Lung (tissue), 12 donors: ENCODE data around the gene GBE1. TPM values are rescaled to one million over a fixed set of nuclear protein-coding genes. Genes with fewer than 3 reads are reported as not detected.
A peak's percentile ranks its signal among the peaks of the same experiment; 100 is the strongest.

Experiments used
- ATAC-seq: fragments of 200-7000 bp; cut with Tn5 transposase; one replicate; pipeline ENCODE4 v1.9.1; 2020; ENCODE audit warnings: moderate number of reproducible peaks; ENCODE audit not compliant: insufficient read depth, low FRiP score
- DNase-seq, 3 donors: peaks; one replicate each; pipeline ENCODE4 v3.0.0-alpha.2; 2013 to 2017
- H3K27ac ChIP-seq, 2 donors: one replicate each; pipeline ENCODE4 v1.5.1; 2013; ENCODE audit warnings: mild to moderate bottlenecking in 2 of 2, moderate library complexity in 2 of 2, control low read depth in 1 of 2, inconsistent platforms in 1 of 2, low read depth in 1 of 2, low read length in 1 of 2
- H3K27me3 ChIP-seq, 3 donors: one replicate each; pipeline ENCODE4 v1.5.1; 2013; ENCODE audit warnings: low read length in 2 of 3; ENCODE audit not compliant: control insufficient read depth in 3 of 3, insufficient read depth in 3 of 3
- H3K36me3 ChIP-seq, 4 donors: one replicate each; pipeline ENCODE4 v1.5.1; 2013; ENCODE audit warnings: low read length in 4 of 4, mild to moderate bottlenecking in 1 of 4, moderate library complexity in 1 of 4; ENCODE audit not compliant: control insufficient read depth in 4 of 4, insufficient read depth in 4 of 4
- H3K4me1 ChIP-seq, 5 donors: one replicate each; pipeline ENCODE4 v1.5.1; 2013; ENCODE audit warnings: low read length in 5 of 5, mild to moderate bottlenecking in 2 of 5, moderate library complexity in 1 of 5; ENCODE audit not compliant: control insufficient read depth in 5 of 5, insufficient read depth in 5 of 5
- H3K4me3 ChIP-seq: one replicate; pipeline ENCODE4 v1.5.1; 2013; ENCODE audit warnings: mild to moderate bottlenecking, control low read depth, moderate library complexity
- H3K9ac ChIP-seq, 2 donors: one replicate each; pipeline ENCODE4 v1.5.1; 2013; ENCODE audit warnings: low read length in 2 of 2, control low read depth in 1 of 2; ENCODE audit not compliant: insufficient read depth in 1 of 2
- H3K9me3 ChIP-seq, 4 donors: one replicate each; pipeline ENCODE4 v1.5.1; 2013; ENCODE audit warnings: low read length in 3 of 4, mild to moderate bottlenecking in 1 of 4, moderate library complexity in 1 of 4; ENCODE audit not compliant: control insufficient read depth in 4 of 4, insufficient read depth in 3 of 4
- WGBS, 2 donors: extraction: QIAGEN DNeasy Blood & Tissue Kit; methylation state at CpG; one replicate each; pipeline ENCODE4 v1.1.7; 2013; 5-methylcytosine and 5-hydroxymethylcytosine counted together
- polyA plus RNA-seq, 2 donors: library from polyadenylated mRNA; stranded (reverse); fragments of 200-250 nt; gene quantifications; one replicate each; pipeline ENCODE4 v1.2.1, GENCODE V29; 2013
- total RNA-seq, 2 donors: library from RNA; depleted of rRNA in 1 of 2; stranded (reverse); fragments of >200 nt in 1 of 2; gene quantifications; one replicate each; pipeline ENCODE4 v1.2.1, GENCODE V29; 2014 to 2021
- TF ChIP-seq, protein P1 (sequence below): IDR thresholded peaks from 2 replicates; pipeline ENCODE4 v1.5.1; 2012; ENCODE audit warnings: mild to moderate bottlenecking; ENCODE audit errors: control extremely low read depth, extremely low read depth
- donor health status: control.
- donor health status: control.
- donor health status: Bipolar disorder and iron deficiency.
- donor health status: healthy.
- donor health status: DM: yes; HTN: yes; CAD: no.

GBE1 gene
- total and polyA plus RNA-seq, 4 donors: 10.5 to 39.1 (median 31.6) TPM

DNA sequence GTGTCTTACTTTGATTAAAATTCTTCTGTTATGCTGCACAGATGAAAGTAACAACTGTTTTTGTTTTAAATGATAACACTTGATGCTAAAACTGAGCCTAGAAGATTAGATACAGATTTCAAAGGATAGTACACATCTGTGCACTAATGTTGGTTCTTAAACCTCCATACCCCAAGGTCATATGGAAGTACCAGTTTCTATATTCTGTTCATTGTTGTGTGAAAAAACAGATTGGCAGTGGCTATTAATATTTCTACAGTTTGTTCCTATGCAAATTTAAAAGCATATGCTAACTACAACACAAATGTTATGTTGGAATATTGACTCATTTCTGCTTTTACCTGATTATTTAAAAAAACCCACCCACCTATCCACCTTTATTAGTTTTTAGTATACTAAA, 32.0 kb upstream of the GBE1 start:
- Histone ChIP-seq H3K4me3 (no peak overlapping the region), H3K27ac (no peak overlapping the region)

DNA sequence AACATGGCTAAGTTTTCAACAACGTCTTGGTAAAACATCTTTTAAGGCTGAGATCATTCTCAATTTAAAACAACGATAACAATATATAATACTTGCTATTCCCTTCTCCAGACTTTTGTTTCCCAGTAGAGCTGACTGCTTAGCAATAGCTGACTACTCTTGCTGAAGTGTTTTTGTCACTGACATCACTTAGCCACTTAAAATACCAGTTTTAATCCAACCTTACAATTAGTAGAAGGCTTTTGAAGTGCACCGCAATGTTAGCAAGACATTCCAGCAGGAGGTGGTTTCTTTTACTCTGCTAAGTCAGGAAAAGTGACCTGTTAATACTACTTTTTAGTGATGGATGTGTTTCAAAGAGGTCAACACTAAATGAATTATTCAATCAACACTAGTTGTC, 28.7 kb upstream of the GBE1 start:
- H3K4me3 ChIP-seq: no peak overlapping the region
- no peaks in the 10 kb centered on the region for H3K9me3 ChIP-seq
- TF ChIP-seq, protein P1, sequence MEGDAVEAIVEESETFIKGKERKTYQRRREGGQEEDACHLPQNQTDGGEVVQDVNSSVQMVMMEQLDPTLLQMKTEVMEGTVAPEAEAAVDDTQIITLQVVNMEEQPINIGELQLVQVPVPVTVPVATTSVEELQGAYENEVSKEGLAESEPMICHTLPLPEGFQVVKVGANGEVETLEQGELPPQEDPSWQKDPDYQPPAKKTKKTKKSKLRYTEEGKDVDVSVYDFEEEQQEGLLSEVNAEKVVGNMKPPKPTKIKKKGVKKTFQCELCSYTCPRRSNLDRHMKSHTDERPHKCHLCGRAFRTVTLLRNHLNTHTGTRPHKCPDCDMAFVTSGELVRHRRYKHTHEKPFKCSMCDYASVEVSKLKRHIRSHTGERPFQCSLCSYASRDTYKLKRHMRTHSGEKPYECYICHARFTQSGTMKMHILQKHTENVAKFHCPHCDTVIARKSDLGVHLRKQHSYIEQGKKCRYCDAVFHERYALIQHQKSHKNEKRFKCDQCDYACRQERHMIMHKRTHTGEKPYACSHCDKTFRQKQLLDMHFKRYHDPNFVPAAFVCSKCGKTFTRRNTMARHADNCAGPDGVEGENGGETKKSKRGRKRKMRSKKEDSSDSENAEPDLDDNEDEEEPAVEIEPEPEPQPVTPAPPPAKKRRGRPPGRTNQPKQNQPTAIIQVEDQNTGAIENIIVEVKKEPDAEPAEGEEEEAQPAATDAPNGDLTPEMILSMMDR: no peak
- H3K4me1 ChIP-seq: peaks cover 0 to 9% (median 3%) of the 10 kb centered on the region in 5 donors
- DNase-seq (peak in 2 of 3 donors; percentile 25 to 46), ATAC-seq (no peak)
- H3K27ac ChIP-seq: peak overlapping the region in 1 of 2 donors; percentile 33
- H3K36me3 ChIP-seq: no peaks in the 10 kb centered on the region
- H3K9ac ChIP-seq: no peak overlapping the region
- no peaks in the 10 kb centered on the region for H3K27me3 ChIP-seq
- WGBS, 2 donors: 39 to 50% methylated on average over 3 of the region's 3 CpGs

More for the DNA sequence above, 32.0 kb upstream of the GBE1 start:
- Histone ChIP-seq H3K27me3 (no peaks in the 10 kb centered on the region), H3K9ac (no peak overlapping the region), H3K4me1 (peaks cover 0 to 8% (median 3%) of the 10 kb centered on the region in 5 donors), H3K36me3 (no peaks in the 10 kb centered on the region), H3K9me3 (no peaks in the 10 kb centered on the region)
- ATAC-seq: no peak
- no peak for DNase-seq
- TF ChIP-seq, protein P1: no peak

DNA sequence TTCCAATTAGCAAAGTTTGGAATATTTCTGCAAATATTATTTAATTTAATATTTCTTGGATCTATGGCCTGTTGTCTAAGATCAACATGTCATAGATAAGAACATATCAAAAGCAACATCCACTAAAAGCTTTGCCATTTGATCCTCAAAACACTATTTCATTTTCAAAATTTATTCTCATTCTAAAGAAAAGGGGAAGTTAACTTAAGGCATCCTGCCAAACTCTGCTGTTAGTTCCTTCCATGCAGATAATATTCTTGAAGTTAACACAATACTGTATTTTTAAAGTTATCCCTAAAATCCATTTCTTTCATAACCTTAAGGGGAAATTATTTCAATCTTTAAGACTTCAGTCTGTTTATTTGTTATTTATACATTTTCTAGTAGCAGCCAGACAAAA, 28.2 kb upstream of the GBE1 start:
- Histone ChIP-seq H3K9me3 (no peaks in the 10 kb centered on the region), H3K4me1 (peaks cover 0 to 9% (median 3%) of the 10 kb centered on the region in 5 donors), H3K4me3 (no peak overlapping the region), H3K27ac (peak overlapping the region in 1 of 2 donors; percentile 33), H3K9ac (no peak overlapping the region), H3K27me3 (no peaks in the 10 kb centered on the region), H3K36me3 (no peaks in the 10 kb centered on the region)
- TF ChIP-seq, protein P1: no peak
- DNase-seq (peak in 1 of 3 donors; percentile 45), ATAC-seq (no peak)

DNA sequence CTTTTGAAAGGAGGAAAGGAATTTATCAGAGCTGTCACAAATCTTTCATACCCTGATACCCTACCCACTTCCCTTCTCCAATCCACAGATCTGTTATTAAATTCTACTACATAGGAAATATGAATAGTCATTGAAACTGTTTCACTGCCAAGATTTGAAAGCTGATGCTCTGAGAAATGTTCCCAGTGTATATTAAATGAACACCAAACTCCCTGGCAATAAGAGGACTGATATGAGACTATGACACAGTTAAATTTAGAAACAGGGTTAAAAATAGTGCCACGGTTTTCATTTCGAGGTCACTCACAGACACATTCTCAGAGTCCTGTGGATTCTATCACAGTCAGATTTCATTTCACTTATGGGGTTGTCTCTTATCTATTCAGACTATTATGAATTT, 27.2 kb upstream of the GBE1 start:
- peaks cover 0 to 9% (median 3%) of the 10 kb centered on the region in 5 donors for H3K4me1 ChIP-seq
- peak overlapping the region in 1 of 2 donors; percentile 45 for H3K27ac ChIP-seq
- H3K9me3 ChIP-seq: no peaks in the 10 kb centered on the region
- H3K9ac ChIP-seq: no peak overlapping the region
- H3K27me3 ChIP-seq: no peaks in the 10 kb centered on the region
- ATAC-seq (no peak), DNase-seq (no peak)
- 21 to 26% methylated on average over 2 of the region's 2 CpGs for WGBS, 2 donors
- H3K36me3 ChIP-seq: no peaks in the 10 kb centered on the region
- no peak overlapping the region for H3K4me3 ChIP-seq
- TF ChIP-seq, protein P1: no peak
